HG03460 (cell line): ENCODE data around the gene TFCP2.

Experiments used
- ATAC-seq: cut with Tn5 transposase; IDR thresholded peaks from one replicate; pipeline ENCODE4 v1.9.1; 2021; ENCODE audit not compliant: unreplicated experiment

Gene TFCP2

GRCh38 chr12:51160814-51161459 lies 12.0 kb downstream of the TFCP2 start:
- no peak for ATAC-seq

- ATAC-seq: no peak
Observed at GRCh38 chr12:51156245-51156765, 16.6 kb downstream of the TFCP2 start.

- no peak for ATAC-seq
Observed at GRCh38 chr12:51152953-51153352, 20.0 kb downstream of the TFCP2 start.

- no peak for ATAC-seq
Observed at GRCh38 chr12:51150777-51151176, 22.2 kb downstream of the TFCP2 start.

- ATAC-seq: no peak
Observed at GRCh38 chr12:51147309-51147708, 25.6 kb downstream of the TFCP2 start.

GRCh38 chr12:51139292-51139844 lies 33.6 kb downstream of the TFCP2 start:
- ATAC-seq: no peak

GRCh38 chr12:51132693-51133092 lies 40.2 kb downstream of the TFCP2 start:
- no peak for ATAC-seq

GRCh38 chr12:51131745-51132521 lies 41.0 kb downstream of the TFCP2 start:
- ATAC-seq: no peak

GRCh38 chr12:51128919-51129318 lies 44.0 kb downstream of the TFCP2 start:
- no peak for ATAC-seq

- no peak for ATAC-seq
Observed at GRCh38 chr12:51127050-51127729, 45.7 kb downstream of the TFCP2 start.

- ATAC-seq: no peak
Observed at GRCh38 chr12:51126297-51126696, 46.6 kb downstream of the TFCP2 start.

GRCh38 chr12:51124504-51124903 lies 48.4 kb downstream of the TFCP2 start:
- ATAC-seq: no peak

GRCh38 chr12:51122844-51123243 lies 50.1 kb downstream of the TFCP2 start:
- ATAC-seq: no peak

- no peak for ATAC-seq
Observed at GRCh38 chr12:51118706-51119105, 54.2 kb downstream of the TFCP2 start.

- no peak for ATAC-seq
Observed at GRCh38 chr12:51115533-51115932, 57.4 kb downstream of the TFCP2 start.

- ATAC-seq: no peak
Observed at GRCh38 chr12:51108136-51108535, 64.8 kb downstream of the TFCP2 start.

- ATAC-seq: no peak
Observed at GRCh38 chr12:51103977-51104376, 69.0 kb downstream of the TFCP2 start.

- ATAC-seq: no peak
Observed at GRCh38 chr12:51098611-51099010, 74.3 kb downstream of the TFCP2 start.

GRCh38 chr12:51090705-51091229 lies 82.2 kb downstream of the TFCP2 start:
- ATAC-seq: no peak

GRCh38 chr12:51087818-51088217 lies 85.1 kb downstream of the TFCP2 start:
- no peak for ATAC-seq

- no peak for ATAC-seq
Observed at GRCh38 chr12:51086933-51087332, 86.0 kb downstream of the TFCP2 start.
